Mesenchymal stem cell (in vitro differentiated cells and primary cell): Measurements from ENCODE around the gene RABGAP1L.

ENCODE experiments used
- DNase-seq: peaks from one replicate; pipeline ENCODE4 v3.0.0-alpha.2; 2013
- H2AFZ ChIP-seq: one replicate; pipeline ENCODE4 v1.6.1; 2013; ENCODE audit warnings: low read depth, mild to moderate bottlenecking, control low read depth, inconsistent platforms, low read length, moderate library complexity
- H2AK5ac ChIP-seq: 2 replicates; pipeline ENCODE4 v1.6.1; 2013; ENCODE audit warnings: low read length, moderate library complexity, mild to moderate bottlenecking, inconsistent platforms; ENCODE audit not compliant: severe bottlenecking
- H2BK120ac ChIP-seq: one replicate; pipeline ENCODE4 v1.6.1; 2013; ENCODE audit warnings: low read depth, mild to moderate bottlenecking, inconsistent platforms, low read length, moderate library complexity
- H2BK12ac ChIP-seq, 2 experiments: one replicate each; pipeline ENCODE4 v1.6.1; 2013; ENCODE audit warnings: inconsistent platforms in 2 of 2, low read length in 2 of 2, mild to moderate bottlenecking in 2 of 2, moderate library complexity in 2 of 2, control low read depth in 1 of 2
- H2BK15ac ChIP-seq: one replicate; pipeline ENCODE4 v1.6.1; 2013; ENCODE audit warnings: mild to moderate bottlenecking, low read depth, inconsistent platforms; ENCODE audit not compliant: poor library complexity, severe bottlenecking
- H2BK5ac ChIP-seq: 2 replicates; pipeline ENCODE4 v1.6.1; 2013; ENCODE audit warnings: low read depth, mild to moderate bottlenecking, low read length, control low read depth, inconsistent platforms; ENCODE audit not compliant: poor library complexity, severe bottlenecking
- H3K14ac ChIP-seq, 2 experiments: one replicate each; pipeline ENCODE4 v1.6.1; 2013; ENCODE audit warnings: inconsistent platforms in 2 of 2, low read length in 2 of 2, control low read depth in 1 of 2, mild to moderate bottlenecking in 1 of 2, moderate library complexity in 1 of 2
- H3K18ac ChIP-seq, 2 experiments: one replicate each; pipeline ENCODE4 v1.6.1; 2013; ENCODE audit warnings: inconsistent platforms in 2 of 2, low read length in 2 of 2, control low read depth in 1 of 2, low read depth in 1 of 2, mild to moderate bottlenecking in 1 of 2
- H3K23ac ChIP-seq, 2 experiments: one replicate each; pipeline ENCODE4 v1.6.1; 2013; ENCODE audit warnings: inconsistent platforms in 2 of 2, low read length in 2 of 2, mild to moderate bottlenecking in 2 of 2, moderate library complexity in 2 of 2, control low read depth in 1 of 2
- H3K27ac ChIP-seq: 2 replicates; pipeline ENCODE4 v1.5.1; 2013; ENCODE audit warnings: mild to moderate bottlenecking, moderate library complexity, low read length, control low read depth, inconsistent platforms; ENCODE audit not compliant: poor library complexity, severe bottlenecking
- H3K27me3 ChIP-seq, 2 experiments: 2 replicates each; pipeline versions ENCODE4 v1.6.1 to v1.7.0; 2013; ENCODE audit warnings: low read length in 2 of 2, mild to moderate bottlenecking in 2 of 2, moderate library complexity in 2 of 2, control low read depth in 1 of 2, inconsistent platforms in 1 of 2; ENCODE audit not compliant: control insufficient read depth in 1 of 2, insufficient read depth in 1 of 2
- H3K36me3 ChIP-seq, 2 experiments: 2 replicates each; pipeline versions ENCODE4 v1.6.1 to v1.7.0; 2013; ENCODE audit warnings: low read length in 2 of 2, control low read depth in 1 of 2, inconsistent platforms in 1 of 2, low read depth in 1 of 2, mild to moderate bottlenecking in 1 of 2; ENCODE audit not compliant: insufficient read depth in 2 of 2, control insufficient read depth in 1 of 2
- H3K4ac ChIP-seq, 2 experiments: one replicate each; pipeline ENCODE4 v1.6.1; 2013; ENCODE audit warnings: inconsistent platforms in 2 of 2, low read length in 2 of 2, mild to moderate bottlenecking in 2 of 2, moderate library complexity in 2 of 2, control low read depth in 1 of 2, low read depth in 1 of 2
- H3K4me1 ChIP-seq: 2 replicates; pipeline ENCODE4 v1.6.1; 2013; ENCODE audit warnings: low read depth, low read length, control low read depth; ENCODE audit not compliant: control insufficient read depth, insufficient read depth
- H3K4me2 ChIP-seq: 2 replicates; pipeline ENCODE4 v1.6.1; 2013; ENCODE audit warnings: low read length, mild to moderate bottlenecking, inconsistent platforms; ENCODE audit not compliant: poor library complexity, severe bottlenecking
- H3K4me3 ChIP-seq, 2 experiments: 2 replicates each; pipeline versions ENCODE4 v1.5.1 to v1.7.0; 2013; ENCODE audit warnings: low read length in 2 of 2, mild to moderate bottlenecking in 2 of 2, control low read depth in 1 of 2, low read depth in 1 of 2; ENCODE audit not compliant: insufficient read depth in 1 of 2
- H3K79me1 ChIP-seq: replicated peaks from 2 replicates; pipeline ENCODE4 v1.6.1; 2013; ENCODE audit warnings: mild to moderate bottlenecking, control low read depth, low read length, inconsistent platforms; ENCODE audit not compliant: poor library complexity, severe bottlenecking
- H3K9ac ChIP-seq: 2 replicates; pipeline ENCODE4 v1.7.0; 2013; ENCODE audit warnings: mild to moderate bottlenecking, low read length, moderate library complexity
- H3K9me3 ChIP-seq: 2 replicates; pipeline ENCODE4 v1.7.0; 2013; ENCODE audit warnings: mild to moderate bottlenecking, low read length; ENCODE audit not compliant: control insufficient read depth
- H4K8ac ChIP-seq: one replicate; pipeline ENCODE4 v1.6.1; 2013; ENCODE audit warnings: inconsistent platforms, mild to moderate bottlenecking, low read length, moderate library complexity
- H4K91ac ChIP-seq: one replicate; pipeline ENCODE4 v1.6.1; 2013; ENCODE audit warnings: mild to moderate bottlenecking, low read length, inconsistent platforms
- WGBS: methylation state at CpG from one replicate; pipeline ENCODE4 v1.1.7; 2013; ENCODE audit warnings: mixed read lengths; 5-methylcytosine and 5-hydroxymethylcytosine counted together

RABGAP1L gene

DNA sequence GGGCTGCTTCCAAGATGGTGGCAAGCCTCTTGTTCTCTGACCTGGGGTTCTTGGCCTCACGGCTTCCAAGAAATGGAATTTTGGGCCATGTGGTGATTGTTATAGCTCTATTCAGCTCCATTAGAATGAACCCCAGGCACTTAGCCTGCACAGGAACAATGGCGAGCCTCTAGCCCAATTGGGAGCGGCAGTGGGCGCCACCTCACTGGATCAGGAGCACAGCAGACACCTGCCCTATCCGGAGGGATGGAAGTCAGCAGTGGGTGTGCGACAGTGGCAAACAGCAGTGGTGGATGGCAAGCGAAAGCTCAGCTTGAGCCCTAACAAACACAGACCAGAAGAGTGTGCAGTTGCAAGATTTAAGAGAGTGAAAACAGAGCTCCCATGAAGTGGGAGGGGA is 519.3 kb downstream of the RABGAP1L start:
- Histone ChIP-seq H3K23ac (no peak overlapping the region), H2AK5ac (no peak overlapping the region), H4K8ac (no peak overlapping the region), H2BK120ac (no peak overlapping the region), H3K4me2 (no peak overlapping the region), H3K9ac (no peak overlapping the region), H3K4me1 (no peaks in the 10 kb centered on the region), H3K27me3 (no peaks in the 10 kb centered on the region), H2BK15ac (no peak overlapping the region), H3K79me1 (peaks cover 2% of the 10 kb centered on the region), H3K9me3 (no peaks in the 10 kb centered on the region), H3K27ac (no peak overlapping the region), H3K18ac (no peak overlapping the region), H2BK5ac (no peak overlapping the region), H2BK12ac (no peak overlapping the region), H3K4ac (no peak overlapping the region), H3K4me3 (no peak overlapping the region), H3K36me3 (no peaks in the 10 kb centered on the region), H2AFZ (no peak overlapping the region), H4K91ac (peak overlapping the region; percentile 68), H3K14ac (no peak overlapping the region)
- DNase-seq: no peak
- WGBS: 97% methylated on average over 7 of the region's 7 CpGs

DNA sequence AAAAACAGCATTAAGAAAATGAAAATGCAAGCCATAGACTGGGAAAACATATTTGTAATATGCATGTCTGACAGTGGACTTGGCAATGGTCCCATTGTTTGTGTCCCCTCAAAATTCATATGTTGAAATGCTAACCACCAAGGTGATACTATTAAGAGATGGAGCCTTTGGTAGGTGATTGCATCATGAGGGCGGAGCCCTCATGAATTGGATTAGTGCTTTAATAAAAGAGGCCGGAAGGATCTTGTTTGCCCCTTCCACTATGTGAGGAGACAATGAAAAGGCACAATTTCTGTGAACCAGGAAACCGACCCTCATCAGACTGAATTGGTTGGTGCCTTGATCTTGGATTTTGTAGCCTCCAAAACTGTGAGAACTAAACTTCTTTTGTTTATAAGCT is 520.8 kb downstream of the RABGAP1L start:
- H3K27ac ChIP-seq: no peak overlapping the region

DNA sequence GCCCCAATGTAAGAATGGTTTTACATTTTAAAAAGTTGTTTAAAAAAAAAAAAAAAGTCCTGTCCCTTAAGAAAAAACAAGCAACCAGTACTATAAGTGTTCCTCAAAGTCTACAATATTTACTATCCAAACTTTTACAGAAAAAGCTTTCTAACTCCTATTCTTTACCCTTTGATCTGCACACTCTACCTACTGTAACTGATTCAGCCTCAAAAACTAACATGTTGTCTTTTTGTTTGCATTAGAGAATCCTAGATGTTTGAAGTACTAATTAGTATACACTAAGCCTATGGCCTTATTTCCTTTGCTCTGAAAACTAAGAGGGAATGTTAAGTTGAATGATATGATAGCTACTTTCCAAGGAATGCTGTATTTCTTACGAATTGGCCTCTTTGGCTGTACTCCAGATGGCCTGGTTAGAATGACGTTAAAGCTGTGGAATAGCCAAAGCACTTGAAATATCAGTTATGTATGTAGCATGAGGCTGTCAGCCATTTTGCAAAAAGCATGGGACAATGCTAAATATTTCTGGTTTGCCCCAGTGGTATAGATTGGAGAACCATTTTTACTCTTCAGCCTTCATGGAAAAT is 523.2 kb downstream of the RABGAP1L start:
- WGBS: 77% methylated on average over 2 of the region's 2 CpGs

More for the DNA sequence above, 520.8 kb downstream of the RABGAP1L start:
- no peak overlapping the region for H4K91ac ChIP-seq
- no peak overlapping the region for H2AK5ac ChIP-seq
- H2BK15ac ChIP-seq: no peak overlapping the region
- DNase-seq: no peak
- H3K9ac ChIP-seq: no peak overlapping the region
- no peak overlapping the region for H3K4ac ChIP-seq
- H3K4me1 ChIP-seq: no peaks in the 10 kb centered on the region
- no peak overlapping the region for H2AFZ ChIP-seq
- no peaks in the 10 kb centered on the region for H3K36me3 ChIP-seq
- no peak overlapping the region for H3K23ac ChIP-seq
- H2BK120ac ChIP-seq: no peak overlapping the region
- H4K8ac ChIP-seq: no peak overlapping the region
- H2BK12ac ChIP-seq: no peak overlapping the region
- no peak overlapping the region for H3K14ac ChIP-seq
- H3K18ac ChIP-seq: no peak overlapping the region
- H3K9me3 ChIP-seq: no peaks in the 10 kb centered on the region
- H3K4me2 ChIP-seq: no peak overlapping the region
- peaks cover 2% of the 10 kb centered on the region for H3K79me1 ChIP-seq
- H2BK5ac ChIP-seq: no peak overlapping the region
- no peaks in the 10 kb centered on the region for H3K27me3 ChIP-seq
- no peak overlapping the region for H3K4me3 ChIP-seq
- WGBS: 92% methylated on average over 3 of the region's 3 CpGs

DNA sequence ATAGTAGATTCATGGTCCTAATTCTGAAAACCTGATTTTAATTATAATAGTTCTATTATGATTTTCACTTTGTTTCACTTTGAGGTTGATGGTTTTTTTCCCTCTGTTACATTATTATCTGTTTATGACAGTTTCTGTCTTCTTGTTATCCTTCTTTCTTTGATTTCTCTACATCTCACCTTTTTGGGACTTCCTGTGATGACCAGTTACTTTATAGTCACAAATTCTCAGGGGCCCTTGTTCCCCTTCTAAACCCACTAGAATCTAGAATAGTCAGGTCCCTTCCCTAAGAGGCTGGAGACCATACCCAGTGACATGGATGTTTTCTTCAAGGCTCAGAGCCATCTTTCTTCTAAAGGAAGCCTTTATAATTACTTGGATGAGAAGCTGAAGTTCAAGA is 526.9 kb downstream of the RABGAP1L start:
- no peak overlapping the region for H2BK120ac ChIP-seq
- H2AFZ ChIP-seq: no peak overlapping the region
- H3K27me3 ChIP-seq: no peaks in the 10 kb centered on the region
- no peak overlapping the region for H3K4me3 ChIP-seq
- no peak overlapping the region for H2BK12ac ChIP-seq
- H3K18ac ChIP-seq: no peak overlapping the region
- H3K14ac ChIP-seq: no peak overlapping the region
- no peak overlapping the region for H3K4me2 ChIP-seq
- H4K91ac ChIP-seq: no peak overlapping the region
- H3K27ac ChIP-seq: no peak overlapping the region
- no peaks in the 10 kb centered on the region for H3K36me3 ChIP-seq
- H3K9ac ChIP-seq: no peak overlapping the region
- DNase-seq: no peak
- no peak overlapping the region for H3K23ac ChIP-seq
- H2BK5ac ChIP-seq: no peak overlapping the region
- H3K4ac ChIP-seq: no peak overlapping the region
- H2AK5ac ChIP-seq: no peak overlapping the region
- H4K8ac ChIP-seq: no peak overlapping the region
- no peaks in the 10 kb centered on the region for H3K9me3 ChIP-seq
- H3K4me1 ChIP-seq: no peaks in the 10 kb centered on the region
- H3K79me1 ChIP-seq: no peaks in the 10 kb centered on the region
- no peak overlapping the region for H2BK15ac ChIP-seq

More for the DNA sequence above, 523.2 kb downstream of the RABGAP1L start:
- H3K4me1 ChIP-seq: no peaks in the 10 kb centered on the region
- no peak overlapping the region for H3K18ac ChIP-seq
- H3K4ac ChIP-seq: no peak overlapping the region
- no peaks in the 10 kb centered on the region for H3K27me3 ChIP-seq
- no peak overlapping the region for H3K4me3 ChIP-seq
- no peak overlapping the region for H3K4me2 ChIP-seq
- H3K9me3 ChIP-seq: no peaks in the 10 kb centered on the region
- H3K14ac ChIP-seq: no peak overlapping the region
- no peak overlapping the region for H2AK5ac ChIP-seq
- H2BK15ac ChIP-seq: no peak overlapping the region
- no peak overlapping the region for H3K9ac ChIP-seq
- no peaks in the 10 kb centered on the region for H3K36me3 ChIP-seq
- no peak overlapping the region for H4K8ac ChIP-seq
- no peak overlapping the region for H2BK120ac ChIP-seq
- DNase-seq: peak; percentile 51
- H2BK5ac ChIP-seq: no peak overlapping the region
- no peak overlapping the region for H4K91ac ChIP-seq
- H2AFZ ChIP-seq: no peak overlapping the region
- H3K27ac ChIP-seq: no peak overlapping the region
- no peak overlapping the region for H3K23ac ChIP-seq
- H2BK12ac ChIP-seq: no peak overlapping the region
- peaks cover 2% of the 10 kb centered on the region for H3K79me1 ChIP-seq
